MG63 (cell line): ENCODE measurements around the gene DENND1C. TPM values are rescaled to one million over a fixed set of nuclear protein-coding genes. Genes with fewer than 3 reads are reported as not detected.

ENCODE experiments used
- DNase-seq: peaks from one replicate; pipeline ENCODE4 v3.0.0-alpha.2; 2020
- H3K27me3 ChIP-seq: fragments of 250-450 bp; sonication (Bioruptor Pico); 2 replicates; pipeline ENCODE4 v1.5.1; 2020; ENCODE audit warnings: mild to moderate bottlenecking, moderate library complexity
- H3K36me3 ChIP-seq: fragments of 250-450 bp; sonication (Bioruptor Pico); 2 replicates; pipeline ENCODE4 v1.5.1; 2020; ENCODE audit warnings: mild to moderate bottlenecking, moderate library complexity
- H3K4me3 ChIP-seq: fragments of 250-450 bp; sonication (Bioruptor Pico); 2 replicates; pipeline ENCODE4 v1.5.1; 2020; ENCODE audit warnings: mild to moderate bottlenecking, moderate library complexity
- H3K9me3 ChIP-seq: fragments of 250-450 bp; sonication (Bioruptor Pico); 2 replicates; pipeline ENCODE4 v1.5.1; 2020; ENCODE audit warnings: mild to moderate bottlenecking, moderate library complexity
- total RNA-seq: library from RNA; depleted of rRNA; stranded (reverse); fragments of >200 nt; shearing (Covaris generic); gene quantifications from 2 replicates; pipeline ENCODE4 v1.2.3, GENCODE V29; 2014; ENCODE audit warnings: low replicate concordance

Gene DENND1C
- total RNA-seq, 1 experiment from 2014 or later = not detected

DNA sequence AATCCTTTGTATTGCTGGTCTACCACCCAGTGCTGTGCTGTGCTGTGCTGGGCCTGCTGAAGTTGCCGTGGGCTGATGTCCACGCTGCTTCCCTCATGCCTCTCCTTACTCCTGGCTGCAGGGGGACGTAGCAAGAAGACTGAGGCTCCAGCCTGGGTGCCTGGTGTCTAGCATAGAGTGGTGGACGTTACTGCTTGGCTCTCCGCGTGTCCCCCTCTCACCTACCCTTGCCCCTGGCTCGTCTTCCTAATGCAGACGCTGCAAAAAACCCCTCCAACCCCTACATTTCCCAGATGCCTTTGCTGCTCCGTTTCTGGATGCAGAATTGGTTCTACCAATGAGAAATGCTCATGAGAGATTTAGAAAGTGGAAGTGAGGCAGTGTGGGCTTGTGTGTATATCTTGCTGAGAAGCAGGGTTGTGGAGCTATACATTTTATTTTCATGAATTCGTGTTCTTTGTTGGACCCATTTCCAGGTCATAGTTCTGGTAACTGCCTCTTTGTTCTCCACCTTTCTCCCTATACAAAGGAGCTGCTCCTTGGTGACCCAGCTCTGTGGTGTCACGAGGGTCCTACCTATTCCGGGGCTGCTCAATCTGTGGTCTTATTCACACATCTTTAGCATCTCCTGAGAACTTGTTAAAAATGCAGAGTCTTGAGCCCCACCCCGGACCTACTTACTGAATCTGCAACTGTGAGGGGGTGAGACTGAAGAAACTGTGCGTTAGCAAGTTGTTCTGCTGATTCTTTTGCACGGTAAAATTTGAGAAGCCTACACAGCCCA is 7.9 kb upstream of the DENND1C start:
- DNase-seq = no peak
- H3K4me3 ChIP-seq = no peak overlapping the region
- no peaks in the 10 kb centered on the region for H3K27me3 ChIP-seq
- no peaks in the 10 kb centered on the region for H3K9me3 ChIP-seq
- H3K36me3 ChIP-seq = no peaks in the 10 kb centered on the region

DNA sequence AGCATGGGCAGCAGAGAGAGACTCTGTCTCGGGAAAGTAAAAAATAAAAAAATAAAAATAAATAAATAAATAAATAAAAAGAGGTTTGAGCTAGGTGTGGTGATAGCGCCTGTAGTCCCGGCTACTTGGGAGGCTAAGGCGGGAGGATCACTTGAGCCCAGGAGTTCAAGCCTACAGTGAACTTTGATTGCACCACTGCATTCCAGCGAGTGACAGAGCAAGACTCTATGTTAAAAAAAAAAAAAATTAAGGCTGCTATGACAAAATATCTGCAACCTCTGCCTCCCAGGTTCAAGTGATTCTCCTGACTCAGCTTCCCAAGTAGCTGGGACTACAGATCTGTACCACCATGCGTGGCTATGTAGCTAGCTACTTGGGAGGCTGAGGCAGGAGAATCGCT is 3.2 kb upstream of the DENND1C start:
- Histone ChIP-seq H3K36me3 (no peaks in the 10 kb centered on the region), H3K27me3 (no peaks in the 10 kb centered on the region), H3K9me3 (no peaks in the 10 kb centered on the region), H3K4me3 (no peak overlapping the region)
- DNase-seq = no peak

GRCh38 chr19:6484230-6484629 is 2.6 kb upstream of the DENND1C start:
- Histone ChIP-seq H3K9me3 (no peaks in the 10 kb centered on the region), H3K36me3 (no peaks in the 10 kb centered on the region), H3K4me3 (no peak overlapping the region), H3K27me3 (no peaks in the 10 kb centered on the region)
- no peak for DNase-seq

DNA sequence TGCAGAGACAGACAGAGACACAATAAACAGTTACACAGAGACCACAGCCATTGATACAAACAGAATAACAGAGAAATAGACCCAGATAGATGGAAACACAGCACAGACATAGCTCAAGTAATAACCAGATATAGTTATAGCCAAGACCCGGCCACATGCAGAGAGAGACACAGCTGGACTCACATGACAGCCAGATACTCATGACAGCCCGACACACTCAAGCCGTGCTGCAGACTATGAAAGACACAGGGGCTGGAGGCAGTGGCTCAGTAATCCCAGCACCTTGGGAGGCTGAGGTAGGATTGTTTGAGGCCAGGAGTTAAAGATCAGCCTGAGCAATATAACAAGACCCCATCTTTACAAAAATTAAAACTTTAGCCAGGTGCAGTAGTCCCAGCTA is 1.6 kb upstream of the DENND1C start:
- no peak for DNase-seq
- Histone ChIP-seq H3K36me3 (no peaks in the 10 kb centered on the region), H3K9me3 (no peaks in the 10 kb centered on the region), H3K4me3 (no peak overlapping the region), H3K27me3 (no peaks in the 10 kb centered on the region)

GRCh38 chr19:6482343-6482686 is 728 bp upstream of the DENND1C start:
- no peak overlapping the region for H3K4me3 ChIP-seq
- no peak for DNase-seq
- no peaks in the 10 kb centered on the region for H3K36me3 ChIP-seq
- H3K27me3 ChIP-seq = no peaks in the 10 kb centered on the region
- H3K9me3 ChIP-seq = no peaks in the 10 kb centered on the region

- DNase-seq = no peak
- H3K4me3 ChIP-seq = no peak overlapping the region
- no peaks in the 10 kb centered on the region for H3K36me3 ChIP-seq
- no peaks in the 10 kb centered on the region for H3K9me3 ChIP-seq
- H3K27me3 ChIP-seq = no peaks in the 10 kb centered on the region
These were observed 655 bp downstream of the DENND1C start for GRCh38 chr19:6480848-6481415.

- Histone ChIP-seq H3K9me3 (no peaks in the 10 kb centered on the region), H3K4me3 (no peak overlapping the region), H3K27me3 (no peaks in the 10 kb centered on the region), H3K36me3 (no peaks in the 10 kb centered on the region)
- no peak for DNase-seq
These were observed 1.7 kb downstream of the DENND1C start for GRCh38 chr19:6479836-6480398.

GRCh38 chr19:6478815-6479214 is 2.8 kb downstream of the DENND1C start:
- H3K27me3 ChIP-seq = no peaks in the 10 kb centered on the region
- H3K36me3 ChIP-seq = no peaks in the 10 kb centered on the region
- H3K4me3 ChIP-seq = no peak overlapping the region
- H3K9me3 ChIP-seq = no peaks in the 10 kb centered on the region
- DNase-seq = no peak

DNA sequence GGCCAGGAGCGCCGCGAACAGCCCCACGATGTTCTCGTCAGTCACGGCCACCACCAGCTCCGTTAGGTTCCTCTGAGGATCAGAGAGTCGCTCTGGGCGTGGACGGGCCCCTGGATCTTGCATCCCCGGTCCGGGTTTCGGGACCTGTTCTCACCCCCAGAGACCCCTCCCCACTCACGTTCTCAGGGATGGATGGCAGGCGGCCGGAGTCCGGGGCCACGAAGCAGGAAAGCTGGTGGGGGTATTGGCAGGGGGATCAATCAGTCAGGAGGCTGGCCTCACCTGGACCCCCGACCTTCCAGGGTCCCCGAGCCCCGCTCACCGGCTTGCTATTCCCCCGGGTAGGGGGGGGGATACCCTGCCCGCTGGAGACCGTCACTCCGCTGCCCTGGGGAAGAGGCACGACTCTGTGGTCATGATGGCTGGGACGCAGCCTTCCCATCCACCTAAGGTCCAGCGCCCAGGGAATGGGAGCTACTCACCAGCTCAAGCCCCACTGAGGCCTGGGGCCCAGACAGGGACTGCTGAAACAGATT is 4.6 kb downstream of the DENND1C start:
- no peak overlapping the region for H3K4me3 ChIP-seq
- H3K9me3 ChIP-seq = no peaks in the 10 kb centered on the region
- H3K27me3 ChIP-seq = no peaks in the 10 kb centered on the region
- no peaks in the 10 kb centered on the region for H3K36me3 ChIP-seq
- no peak for DNase-seq

DNA sequence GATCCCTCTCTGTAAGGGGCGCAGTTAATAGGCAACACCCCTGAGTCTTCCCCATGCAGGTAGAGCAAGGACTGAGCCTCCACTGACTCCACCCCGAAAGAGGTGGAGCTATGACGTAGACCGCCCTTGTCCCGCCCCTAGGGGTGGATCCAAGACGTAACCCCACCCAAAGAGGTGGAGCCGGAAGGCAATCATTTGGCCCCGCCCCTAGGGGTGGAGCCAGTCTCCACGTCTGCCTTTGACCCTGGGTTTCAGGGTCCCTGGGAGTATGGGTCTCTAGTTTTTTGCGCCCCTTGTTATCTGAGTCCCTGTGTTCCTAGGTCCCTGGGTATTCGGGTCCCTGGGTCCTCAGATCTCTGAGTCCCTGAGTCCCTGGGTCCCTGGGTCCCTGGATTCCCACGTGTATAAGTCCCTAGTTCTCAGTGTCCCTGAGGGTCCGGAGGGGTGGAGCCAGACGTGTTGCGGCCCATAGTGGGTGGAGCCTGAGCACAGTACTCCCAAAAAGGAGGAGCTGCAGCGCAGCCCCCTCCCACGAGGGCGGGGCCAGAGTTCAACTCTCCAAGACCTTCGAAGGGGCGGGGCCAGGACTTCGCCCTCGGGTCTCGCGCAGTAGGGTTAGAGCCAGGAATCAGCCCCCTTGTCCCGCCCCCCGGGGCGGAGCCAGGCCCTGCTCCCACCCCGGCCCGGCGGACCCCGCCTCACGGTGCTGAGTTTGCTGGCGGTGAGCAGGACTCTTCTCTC is 5.3 kb downstream of the DENND1C start:
- H3K9me3 ChIP-seq = no peaks in the 10 kb centered on the region
- H3K27me3 ChIP-seq = no peaks in the 10 kb centered on the region
- H3K4me3 ChIP-seq = no peak overlapping the region
- peak; percentile 41 for DNase-seq
- no peaks in the 10 kb centered on the region for H3K36me3 ChIP-seq

GRCh38 chr19:6475321-6476108 is 6.1 kb downstream of the DENND1C start:
- DNase-seq = no peak
- no peaks in the 10 kb centered on the region for H3K36me3 ChIP-seq
- no peak overlapping the region for H3K4me3 ChIP-seq
- H3K27me3 ChIP-seq = no peaks in the 10 kb centered on the region
- H3K9me3 ChIP-seq = no peaks in the 10 kb centered on the region

GRCh38 chr19:6473647-6474046 is 7.9 kb downstream of the DENND1C start:
- Histone ChIP-seq H3K4me3 (no peak overlapping the region), H3K27me3 (no peaks in the 10 kb centered on the region), H3K9me3 (no peaks in the 10 kb centered on the region), H3K36me3 (no peaks in the 10 kb centered on the region)
- DNase-seq = no peak

GRCh38 chr19:6472713-6473112 is 8.9 kb downstream of the DENND1C start:
- H3K9me3 ChIP-seq = no peaks in the 10 kb centered on the region
- DNase-seq = no peak
- no peaks in the 10 kb centered on the region for H3K27me3 ChIP-seq
- H3K36me3 ChIP-seq = no peaks in the 10 kb centered on the region
- H3K4me3 ChIP-seq = no peak overlapping the region

DNA sequence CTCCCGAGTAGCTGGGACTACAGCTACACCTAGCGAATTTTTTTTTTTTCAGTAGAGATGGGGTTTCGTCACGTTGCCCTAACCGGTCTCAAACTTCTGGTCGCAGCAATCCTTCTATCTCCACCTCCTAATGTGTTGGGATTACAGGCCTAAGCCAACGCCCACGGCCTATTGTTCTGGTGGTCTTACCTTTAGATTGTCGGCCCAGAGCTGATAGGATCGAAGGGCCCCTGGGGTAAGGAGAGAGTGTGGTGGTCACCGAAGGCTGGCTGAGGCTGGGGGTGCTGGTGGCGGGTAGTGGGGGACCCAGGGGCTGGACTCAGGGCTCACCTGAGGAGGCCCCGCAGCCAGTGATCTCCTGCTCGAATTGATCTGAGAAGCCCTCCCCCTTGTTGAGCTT is 10.5 kb downstream of the DENND1C start:
- DNase-seq = no peak
- Histone ChIP-seq H3K36me3 (no peaks in the 10 kb centered on the region), H3K27me3 (no peaks in the 10 kb centered on the region), H3K4me3 (no peak overlapping the region), H3K9me3 (no peaks in the 10 kb centered on the region)

DNA sequence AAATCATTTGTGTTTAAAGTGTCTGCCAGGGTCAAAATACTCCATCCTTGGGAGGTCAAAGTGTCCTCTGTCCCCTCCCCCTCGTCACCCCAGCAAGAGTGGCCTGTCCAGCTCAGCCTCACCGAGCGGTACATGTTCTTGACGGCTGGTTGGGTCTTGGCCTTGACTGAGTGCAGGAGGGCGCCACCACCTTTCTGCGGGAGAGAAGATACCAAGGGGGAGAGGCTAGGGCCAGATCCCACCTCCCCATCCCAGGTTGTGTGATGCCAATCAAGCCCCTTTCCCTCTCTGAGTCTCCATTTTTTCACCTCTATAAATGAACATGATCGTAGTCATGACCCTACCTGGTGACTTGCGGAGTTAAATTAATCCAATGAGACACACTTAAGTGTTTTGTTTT is 11.4 kb downstream of the DENND1C start:
- Histone ChIP-seq H3K9me3 (no peaks in the 10 kb centered on the region), H3K27me3 (no peaks in the 10 kb centered on the region), H3K4me3 (no peak overlapping the region), H3K36me3 (no peaks in the 10 kb centered on the region)
- DNase-seq = no peak

GRCh38 chr19:6467384-6467783 is 14.2 kb downstream of the DENND1C start:
- H3K27me3 ChIP-seq = no peaks in the 10 kb centered on the region
- H3K36me3 ChIP-seq = no peaks in the 10 kb centered on the region
- no peak overlapping the region for H3K4me3 ChIP-seq
- H3K9me3 ChIP-seq = no peaks in the 10 kb centered on the region
- DNase-seq = no peak
